Measurements from ENCODE around the gene AGRN.

Gene AGRN

DNA sequence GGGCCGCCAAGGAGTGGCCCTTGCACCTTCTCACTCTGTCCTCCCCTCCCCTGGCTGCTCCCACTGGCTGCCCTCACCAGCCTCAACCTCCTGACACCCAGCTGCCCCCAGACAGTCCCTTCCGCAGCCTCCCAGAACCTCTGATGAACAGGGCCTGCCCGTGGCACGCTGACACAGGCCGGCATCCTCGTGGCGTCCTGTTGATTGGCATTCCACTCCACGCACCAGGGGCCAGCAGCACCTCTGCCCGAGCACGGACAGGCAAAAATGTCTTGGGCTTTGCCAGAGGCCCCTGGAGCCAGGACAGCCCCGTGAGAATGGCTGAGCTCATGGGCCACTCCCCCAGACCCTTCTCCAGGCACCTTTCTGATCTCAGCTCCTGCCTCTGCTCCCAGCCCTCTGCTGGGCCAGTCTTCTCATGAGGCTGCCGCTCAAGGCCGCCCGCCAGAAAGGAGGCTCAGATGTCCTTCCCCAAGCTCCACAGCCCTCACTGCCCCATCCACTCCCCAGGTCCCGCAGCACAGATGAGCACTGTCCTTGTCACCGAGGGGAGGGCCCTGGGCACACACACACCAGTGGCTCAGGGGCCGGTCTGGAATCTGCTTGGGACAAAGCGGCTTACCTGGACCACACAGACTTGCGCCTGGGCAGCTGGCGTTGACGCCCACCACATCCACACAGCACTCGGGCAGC is 70.0 kb downstream of the AGRN start:
- no peak for DNase-seq (ENCODE audit: extremely low read depth, low read depth)
- H3K4me3 ChIP-seq (replicated peaks; ENCODE audit: low read depth, low read length) = no peak overlapping the region
- no peak for TF ChIP-seq CTCF (IDR thresholded peaks at IDR 0.05; ENCODE audit: low read depth, low read length, missing control alignments)

- no peak for DNase-seq (ENCODE audit: extremely low read depth, low read depth)
- no peak for TF ChIP-seq CTCF (IDR thresholded peaks at IDR 0.05; ENCODE audit: low read depth, low read length, missing control alignments)
- no peak overlapping the region for H3K4me3 ChIP-seq (replicated peaks; ENCODE audit: low read depth, low read length)
Measured at GRCh38 chr1:1090424-1091343, 70.8 kb downstream of the AGRN start.

GRCh38 chr1:1091344-1092148 is 71.6 kb downstream of the AGRN start:
- no peak for TF ChIP-seq CTCF (IDR thresholded peaks at IDR 0.05; ENCODE audit: low read depth, low read length, missing control alignments)
- no peak overlapping the region for H3K4me3 ChIP-seq (replicated peaks; ENCODE audit: low read depth, low read length)
- DNase-seq (ENCODE audit: extremely low read depth, low read depth) = no peak

- H3K4me3 ChIP-seq (replicated peaks; ENCODE audit: low read depth, low read length) = no peak overlapping the region
- no peak for DNase-seq (ENCODE audit: extremely low read depth, low read depth)
- no peak for TF ChIP-seq CTCF (IDR thresholded peaks at IDR 0.05; ENCODE audit: low read depth, low read length, missing control alignments)
Measured at GRCh38 chr1:1092149-1092855, 72.4 kb downstream of the AGRN start.

GRCh38 chr1:1092894-1093609 is 73.1 kb downstream of the AGRN start:
- no peak for DNase-seq (ENCODE audit: extremely low read depth, low read depth)
- no peak overlapping the region for H3K4me3 ChIP-seq (replicated peaks; ENCODE audit: low read depth, low read length)
- no peak for TF ChIP-seq CTCF (IDR thresholded peaks at IDR 0.05; ENCODE audit: low read depth, low read length, missing control alignments)

DNA sequence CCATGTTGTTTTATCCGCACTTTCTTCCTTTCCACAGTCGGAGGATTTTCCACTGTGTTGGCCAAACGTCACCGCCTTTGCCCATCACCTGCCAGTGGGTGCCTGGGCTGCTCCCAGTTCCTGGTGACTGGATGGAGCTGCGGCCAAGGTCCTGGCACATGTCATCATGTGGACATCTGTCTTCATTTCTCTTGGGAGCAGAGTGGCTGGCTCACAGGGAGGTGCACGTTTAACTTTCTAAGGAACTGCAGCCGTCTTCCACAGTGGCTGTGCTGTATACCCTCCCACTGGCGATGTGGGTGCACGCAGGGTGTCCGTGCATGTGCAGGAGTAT is 73.7 kb downstream of the AGRN start:
- no peak for DNase-seq (ENCODE audit: extremely low read depth, low read depth)
- no peak for TF ChIP-seq CTCF (IDR thresholded peaks at IDR 0.05; ENCODE audit: low read depth, low read length, missing control alignments)
- H3K4me3 ChIP-seq (replicated peaks; ENCODE audit: low read depth, low read length) = no peak overlapping the region

All from HFF-Myc (cell line).